ENCODE results near the gene EVI5L. TPM values are rescaled to one million over a fixed set of nuclear protein-coding genes. Genes with fewer than 3 reads are reported as not detected.

EVI5L gene
- total RNA-seq = 10 to 100 TPM; 13.0 to 13.4 TPM
- 10 to 100 TPM in 1 of 2 donors, 1 to 10 TPM in 1; 4.3 to 11.9 TPM for polyA plus RNA-seq
- long read RNA-seq, donor 1, partial matches to known transcripts = 10 of 17 reads
- long read RNA-seq, donor 1, other reads (novel, unspliced or antisense) = 7 of 17 reads
- long read RNA-seq, donor 2, partial matches to known transcripts = 2 of 16 reads
- long read RNA-seq, donor 2, other reads (novel, unspliced or antisense) = 14 of 16 reads

GRCh38 chr19:7829561-7830271 is at the start of gene EVI5L:
Gene EVI5L, plus strand, starts transcription at chr19:7830218. Its CDS starts 16,325 bp downstream, at chr19:7846543.
- no peak within 1 kb of the TSS for H3K27ac ChIP-seq (ENCODE audit: low read depth in 1 of 2, low read length in 2 of 2)
- intact Hi-C loops (cut with DNase I) = loop anchor here in 1 of 2 donors (1.0 kb wide), 1 partner anchor 74 kb away; the partner anchor contains the start of gene MAP2K7
- WGBS, 2 donors = 1% methylated on average over 42 to 45 of the region's 45 CpGs
- peak; percentile 98 for ATAC-seq (ENCODE audit: low FRiP score)
- H3K9me3 ChIP-seq (ENCODE audit: control insufficient read depth, low read length) = no peaks in the 10 kb centered on the region
- no peaks in the 10 kb centered on the region for H3K36me3 ChIP-seq (ENCODE audit: control insufficient read depth in 1 of 2, insufficient read depth in 2 of 2, low read length in 1 of 2)
- H3K4me1 ChIP-seq (ENCODE audit: control insufficient read depth in 1 of 2, insufficient read depth in 2 of 2, low read length in 2 of 2) = no peaks in the 10 kb centered on the region
- H3K27me3 ChIP-seq (ENCODE audit: control insufficient read depth in 1 of 2, insufficient read depth in 2 of 2, low read length in 1 of 2) = no peaks in the 10 kb centered on the region
- peak; percentile 99 for DNase-seq
- peak within 1 kb of the TSS; percentile 70 to 83 for H3K4me3 ChIP-seq (ENCODE audit: low read length in 2 of 2)

DNA sequence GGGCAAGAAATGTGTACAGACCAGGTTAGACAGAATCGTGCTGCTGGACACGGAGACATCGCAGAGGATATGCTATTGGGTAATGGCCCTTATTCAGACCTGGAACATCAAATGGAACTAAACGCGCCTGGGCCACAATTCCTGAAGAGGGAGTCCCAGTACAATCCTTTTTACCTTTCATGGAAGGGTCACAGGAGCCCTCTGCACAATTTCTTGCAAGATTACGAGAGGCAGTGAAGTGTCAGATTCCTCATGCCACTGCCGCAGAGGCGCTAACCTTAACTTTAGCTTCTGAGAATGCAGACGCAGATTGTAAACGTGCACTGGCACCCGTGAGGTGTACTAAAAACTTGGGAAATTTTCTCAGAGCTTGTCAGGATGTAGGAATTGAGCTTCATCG is 48.9 kb upstream of the EVI5L start:
- Histone ChIP-seq H3K4me1 (ENCODE audit: control insufficient read depth in 1 of 2, insufficient read depth in 2 of 2, low read length in 2 of 2) (no peaks in the 10 kb centered on the region), H3K36me3 (ENCODE audit: control insufficient read depth in 1 of 2, insufficient read depth in 2 of 2, low read length in 1 of 2) (no peaks in the 10 kb centered on the region), H3K4me3 (ENCODE audit: low read length in 2 of 2) (no peak overlapping the region), H3K27ac (ENCODE audit: low read depth in 1 of 2, low read length in 2 of 2) (no peak overlapping the region), H3K27me3 (ENCODE audit: control insufficient read depth in 1 of 2, insufficient read depth in 2 of 2, low read length in 1 of 2) (no peaks in the 10 kb centered on the region), H3K9me3 (ENCODE audit: control insufficient read depth, low read length) (peaks cover 3% of the 10 kb centered on the region)
- intact Hi-C loops (cut with DNase I) = no loop called here
- DNase-seq (no peak), ATAC-seq (ENCODE audit: low FRiP score) (no peak)
- WGBS, 2 donors = 44 to 47% methylated on average over 12 of the region's 12 CpGs

- peaks cover 3% of the 10 kb centered on the region for H3K9me3 ChIP-seq (ENCODE audit: control insufficient read depth, low read length)
- no peaks in the 10 kb centered on the region for H3K36me3 ChIP-seq (ENCODE audit: control insufficient read depth in 1 of 2, insufficient read depth in 2 of 2, low read length in 1 of 2)
- no peaks in the 10 kb centered on the region for H3K4me1 ChIP-seq (ENCODE audit: control insufficient read depth in 1 of 2, insufficient read depth in 2 of 2, low read length in 2 of 2)
- no peak overlapping the region for H3K4me3 ChIP-seq (ENCODE audit: low read length in 2 of 2)
- intact Hi-C loops (cut with DNase I) = no loop called here
- H3K27ac ChIP-seq (ENCODE audit: low read depth in 1 of 2, low read length in 2 of 2) = no peak overlapping the region
- 32 to 35% methylated on average over 8 of the region's 8 CpGs for WGBS, 2 donors
- DNase-seq (no peak), ATAC-seq (ENCODE audit: low FRiP score) (no peak)
- H3K27me3 ChIP-seq (ENCODE audit: control insufficient read depth in 1 of 2, insufficient read depth in 2 of 2, low read length in 1 of 2) = no peaks in the 10 kb centered on the region
Measured at GRCh38 chr19:7783991-7784423, 46.0 kb upstream of the EVI5L start.

DNA sequence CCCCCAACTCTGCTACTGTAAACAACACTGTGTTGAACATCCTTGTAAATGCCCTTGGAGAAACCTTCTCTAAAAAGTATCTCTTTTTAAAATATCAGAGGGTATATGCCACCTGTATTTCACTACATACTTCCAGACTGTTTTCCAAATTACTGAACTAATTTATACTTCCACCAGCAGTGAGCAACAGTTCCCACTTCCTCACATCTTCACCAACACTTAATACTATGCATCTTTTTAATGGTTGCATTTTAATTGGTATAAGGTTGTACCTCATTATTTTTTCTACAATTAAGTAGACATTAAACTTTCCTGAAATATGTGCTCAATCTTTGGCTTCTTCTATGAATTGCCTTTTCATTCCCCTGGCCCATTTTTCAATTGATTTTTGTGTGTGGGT is 45.2 kb upstream of the EVI5L start:
- intact Hi-C loops (cut with DNase I) = no loop called here

DNA sequence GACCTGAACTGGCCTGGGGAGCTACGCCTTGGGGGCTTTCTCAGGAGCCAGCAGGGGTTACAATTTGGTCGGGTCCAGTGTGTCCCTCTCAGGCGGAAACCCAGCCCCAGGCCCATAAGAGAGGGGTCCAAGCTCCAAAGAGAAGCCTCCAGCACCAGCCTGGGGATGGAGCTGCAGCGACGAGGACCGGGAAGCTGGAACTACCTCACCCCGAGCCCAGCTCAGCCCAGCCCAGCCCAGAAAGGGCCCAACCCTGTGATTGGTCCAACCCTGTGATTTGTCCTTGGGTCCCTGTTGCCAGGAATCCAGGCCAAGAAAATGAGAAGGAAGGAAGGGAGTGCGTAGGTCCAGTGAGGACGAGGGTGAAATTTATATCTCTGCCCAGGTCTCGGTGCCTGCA is 42.9 kb upstream of the EVI5L start:
- DNase-seq (peak in 1 of 2 donors; percentile 73), ATAC-seq (ENCODE audit: low FRiP score) (peak; percentile 20)
- H3K4me3 ChIP-seq (ENCODE audit: low read length in 2 of 2) = no peak overlapping the region
- 11 to 14% methylated on average over 10 of the region's 10 CpGs for WGBS, 2 donors
- H3K27me3 ChIP-seq (ENCODE audit: control insufficient read depth in 1 of 2, insufficient read depth in 2 of 2, low read length in 1 of 2) = no peaks in the 10 kb centered on the region
- H3K9me3 ChIP-seq (ENCODE audit: control insufficient read depth, low read length) = no peaks in the 10 kb centered on the region
- no peak overlapping the region for H3K27ac ChIP-seq (ENCODE audit: low read depth in 1 of 2, low read length in 2 of 2)
- H3K4me1 ChIP-seq (ENCODE audit: control insufficient read depth in 1 of 2, insufficient read depth in 2 of 2, low read length in 2 of 2) = no peaks in the 10 kb centered on the region
- intact Hi-C loops (cut with DNase I) = no loop called here
- no peaks in the 10 kb centered on the region for H3K36me3 ChIP-seq (ENCODE audit: control insufficient read depth in 1 of 2, insufficient read depth in 2 of 2, low read length in 1 of 2)

More for the DNA sequence above, 45.2 kb upstream of the EVI5L start:
- Histone ChIP-seq H3K27me3 (ENCODE audit: control insufficient read depth in 1 of 2, insufficient read depth in 2 of 2, low read length in 1 of 2) (no peaks in the 10 kb centered on the region), H3K27ac (ENCODE audit: low read depth in 1 of 2, low read length in 2 of 2) (no peak overlapping the region), H3K4me3 (ENCODE audit: low read length in 2 of 2) (no peak overlapping the region), H3K36me3 (ENCODE audit: control insufficient read depth in 1 of 2, insufficient read depth in 2 of 2, low read length in 1 of 2) (no peaks in the 10 kb centered on the region), H3K9me3 (ENCODE audit: control insufficient read depth, low read length) (no peaks in the 10 kb centered on the region), H3K4me1 (ENCODE audit: control insufficient read depth in 1 of 2, insufficient read depth in 2 of 2, low read length in 2 of 2) (no peaks in the 10 kb centered on the region)
- ATAC-seq (ENCODE audit: low FRiP score) (no peak), DNase-seq (no peak)

DNA sequence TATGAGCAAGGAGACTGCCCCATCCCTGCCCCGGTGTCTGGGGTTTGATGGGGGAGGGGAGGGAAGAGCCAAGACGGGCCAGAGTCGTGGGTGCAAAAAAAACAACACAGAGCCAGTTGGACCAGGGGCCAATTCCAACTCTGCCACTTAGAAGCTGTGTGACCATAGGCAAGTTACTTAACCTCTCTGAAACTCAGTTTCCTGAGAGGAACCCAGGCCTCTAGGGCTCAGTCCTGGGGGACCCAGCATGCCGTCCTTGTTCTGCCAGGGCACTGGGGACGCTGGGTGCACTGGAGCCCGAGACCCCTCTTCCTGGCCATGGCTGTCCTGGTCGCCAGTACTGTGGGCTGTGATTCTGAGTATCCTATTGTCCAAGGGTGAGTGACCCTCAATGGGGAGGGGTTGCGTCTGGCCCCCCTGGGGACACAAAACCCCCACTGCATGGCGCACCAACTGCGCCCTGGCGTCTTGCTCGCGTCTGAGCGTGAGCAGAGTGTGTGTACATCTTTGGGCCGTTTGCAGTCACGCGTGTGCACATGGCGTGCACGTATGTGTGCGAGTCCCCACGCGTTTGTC is 42.3 kb upstream of the EVI5L start:
- Histone ChIP-seq H3K9me3 (ENCODE audit: control insufficient read depth, low read length) (no peaks in the 10 kb centered on the region), H3K4me3 (ENCODE audit: low read length in 2 of 2) (no peak overlapping the region), H3K27ac (ENCODE audit: low read depth in 1 of 2, low read length in 2 of 2) (no peak overlapping the region), H3K27me3 (ENCODE audit: control insufficient read depth in 1 of 2, insufficient read depth in 2 of 2, low read length in 1 of 2) (no peaks in the 10 kb centered on the region), H3K4me1 (ENCODE audit: control insufficient read depth in 1 of 2, insufficient read depth in 2 of 2, low read length in 2 of 2) (no peaks in the 10 kb centered on the region), H3K36me3 (ENCODE audit: control insufficient read depth in 1 of 2, insufficient read depth in 2 of 2, low read length in 1 of 2) (no peaks in the 10 kb centered on the region)
- peak; percentile 36 for ATAC-seq (ENCODE audit: low FRiP score)
- no peak for DNase-seq
- intact Hi-C loops (cut with DNase I) = no loop called here
- WGBS, 2 donors = 7 to 8% methylated on average over 22 of the region's 22 CpGs

GRCh38 chr19:7788178-7788932 is 41.7 kb upstream of the EVI5L start:
- Histone ChIP-seq H3K4me1 (ENCODE audit: control insufficient read depth in 1 of 2, insufficient read depth in 2 of 2, low read length in 2 of 2) (no peaks in the 10 kb centered on the region), H3K9me3 (ENCODE audit: control insufficient read depth, low read length) (no peaks in the 10 kb centered on the region), H3K4me3 (ENCODE audit: low read length in 2 of 2) (no peak overlapping the region), H3K36me3 (ENCODE audit: control insufficient read depth in 1 of 2, insufficient read depth in 2 of 2, low read length in 1 of 2) (no peaks in the 10 kb centered on the region), H3K27me3 (ENCODE audit: control insufficient read depth in 1 of 2, insufficient read depth in 2 of 2, low read length in 1 of 2) (no peaks in the 10 kb centered on the region), H3K27ac (ENCODE audit: low read depth in 1 of 2, low read length in 2 of 2) (no peak overlapping the region)
- WGBS, 2 donors = 2 to 3% methylated on average over 41 to 67 of the region's 67 CpGs
- intact Hi-C loops (cut with DNase I) = no loop called here
- ATAC-seq (ENCODE audit: low FRiP score) = peak; percentile 41
- DNase-seq = no peak

GRCh38 chr19:7788933-7789323 is 41.1 kb upstream of the EVI5L start:
- no peaks in the 10 kb centered on the region for H3K27me3 ChIP-seq (ENCODE audit: control insufficient read depth in 1 of 2, insufficient read depth in 2 of 2, low read length in 1 of 2)

More at GRCh38 chr19:7788933-7789323, 41.1 kb upstream of the EVI5L start:
- Histone ChIP-seq H3K36me3 (ENCODE audit: control insufficient read depth in 1 of 2, insufficient read depth in 2 of 2, low read length in 1 of 2) (no peaks in the 10 kb centered on the region), H3K4me3 (ENCODE audit: low read length in 2 of 2) (no peak overlapping the region), H3K27ac (ENCODE audit: low read depth in 1 of 2, low read length in 2 of 2) (no peak overlapping the region), H3K4me1 (ENCODE audit: control insufficient read depth in 1 of 2, insufficient read depth in 2 of 2, low read length in 2 of 2) (no peaks in the 10 kb centered on the region), H3K9me3 (ENCODE audit: control insufficient read depth, low read length) (no peaks in the 10 kb centered on the region)
- ATAC-seq (ENCODE audit: low FRiP score) = peak; percentile 19
- WGBS, 2 donors = 2% methylated on average over 15 to 23 of the region's 23 CpGs
- intact Hi-C loops (cut with DNase I) = no loop called here
- no peak for DNase-seq
